Panc1 (cell line): ENCODE measurements around the gene TMEM208. TPM values are rescaled to one million over a fixed set of nuclear protein-coding genes. Genes with fewer than 3 reads are reported as not detected.

Experiments used
- microRNA-seq: library from miRNA; unstranded; fragments of <30 nt; microRNA quantifications from one replicate; pipeline ENCODE4 v1.1.0, GENCODE V29; 2020; ENCODE audit not compliant: unreplicated experiment
- total RNA-seq: library from RNA; stranded (reverse); gene quantifications from one replicate; pipeline ENCODE4 v1.2.1, GENCODE V29; 2021; ENCODE audit not compliant: unreplicated experiment

TMEM208 gene
- total RNA-seq, 1 experiment from 2014 or later, result 25.6 TPM

Small RNA genes lying within 50 kb of the gene (microRNA-seq; reads per million reads assigned to microRNA genes)
- 47.7 reads per million, percentile 48 among the genes with 10 or more reads in this experiment for gene MIR328

Other genes with a start within 250 kb of the TMEM208 start
- 6.1 TPM for gene CES4A, start 238.5 kb upstream of the TMEM208 start, total RNA-seq
- gene CBFB, start 198.0 kb upstream of the TMEM208 start, total RNA-seq, result 66.4 TPM
- gene PHAF1, start 117.2 kb upstream of the TMEM208 start, total RNA-seq, result 15.7 TPM
- gene B3GNT9, start 76.1 kb upstream of the TMEM208 start, total RNA-seq, result 11.5 TPM
- gene TRADD, start 67.2 kb upstream of the TMEM208 start, total RNA-seq, result 18.5 TPM
- gene FBXL8, start 67.2 kb upstream of the TMEM208 start, total RNA-seq, result 17.8 TPM
- gene HSF4, start 62.4 kb upstream of the TMEM208 start, total RNA-seq, result 38.6 TPM
- 27.9 TPM for gene NOL3, start 56.6 kb upstream of the TMEM208 start, total RNA-seq
- 13.9 TPM for gene MATCAP1, start 43.2 kb upstream of the TMEM208 start, total RNA-seq
- gene EXOC3L1, start 37.0 kb upstream of the TMEM208 start, total RNA-seq, result 0.41 TPM
- 74.5 TPM for gene E2F4, start 35.0 kb upstream of the TMEM208 start, total RNA-seq
- 2.0 TPM for gene ELMO3, start 28.0 kb upstream of the TMEM208 start, total RNA-seq
- 9.3 TPM for gene FHOD1, start 20.4 kb downstream of the TMEM208 start, total RNA-seq
- gene SLC9A5, start 21.8 kb downstream of the TMEM208 start, total RNA-seq, result 1.7 TPM
- gene PLEKHG4, start 52.4 kb downstream of the TMEM208 start, total RNA-seq, result 6.7 TPM
- 0.62 TPM for gene KCTD19, start 99.6 kb downstream of the TMEM208 start, total RNA-seq
- 0.54 TPM for gene LRRC36, start 99.7 kb downstream of the TMEM208 start, total RNA-seq
- 0.95 TPM for gene TPPP3, start 166.4 kb downstream of the TMEM208 start, total RNA-seq
- gene ZDHHC1, start 189.3 kb downstream of the TMEM208 start, total RNA-seq, result 7.8 TPM
- gene HSD11B2, start 204.0 kb downstream of the TMEM208 start, total RNA-seq, result 0.77 TPM